Left renal pelvis (tissue), 4 donors: ENCODE results near the gene NPC2. TPM values are rescaled to one million over a fixed set of nuclear protein-coding genes. Genes with fewer than 3 reads are reported as not detected.

ENCODE experiments used
- DNase-seq, 4 donors: peaks; one replicate each; pipeline ENCODE4 v3.0.0-alpha.2; 2013; ENCODE audit warnings: low read depth in 4 of 4, low spot score in 3 of 4
- polyA plus RNA-seq, 4 donors: library from polyadenylated mRNA; unstranded; fragments of 120-200 nt; gene quantifications; one replicate each; pipeline ENCODE4 v1.2.1, GENCODE V29; 2013; ENCODE audit not compliant: insufficient read length in 4 of 4

Gene NPC2
- polyA plus RNA-seq, 4 donors = 228 to 346 (median 322) TPM

DNA sequence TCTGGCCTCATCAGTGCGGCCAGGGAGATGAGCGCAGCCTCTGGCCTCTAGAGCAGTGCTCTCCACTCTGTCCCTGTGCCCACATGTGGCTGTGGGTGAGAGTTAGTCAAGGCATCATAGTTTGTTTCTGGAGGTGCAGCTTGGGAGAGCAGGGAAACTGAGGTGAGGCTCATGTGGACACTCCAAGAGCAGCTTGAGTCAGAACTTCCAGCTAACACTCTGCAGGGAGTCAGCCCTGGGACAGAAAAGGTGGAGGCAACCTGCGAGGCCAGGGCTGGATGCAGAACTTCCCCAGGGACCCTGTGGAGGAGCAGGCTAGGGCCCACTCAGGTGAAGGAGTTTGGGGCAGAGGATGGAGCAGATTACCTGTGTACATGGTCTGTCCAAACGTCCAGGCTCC is 11.3 kb upstream of the NPC2 start:
- no peak for DNase-seq

DNA sequence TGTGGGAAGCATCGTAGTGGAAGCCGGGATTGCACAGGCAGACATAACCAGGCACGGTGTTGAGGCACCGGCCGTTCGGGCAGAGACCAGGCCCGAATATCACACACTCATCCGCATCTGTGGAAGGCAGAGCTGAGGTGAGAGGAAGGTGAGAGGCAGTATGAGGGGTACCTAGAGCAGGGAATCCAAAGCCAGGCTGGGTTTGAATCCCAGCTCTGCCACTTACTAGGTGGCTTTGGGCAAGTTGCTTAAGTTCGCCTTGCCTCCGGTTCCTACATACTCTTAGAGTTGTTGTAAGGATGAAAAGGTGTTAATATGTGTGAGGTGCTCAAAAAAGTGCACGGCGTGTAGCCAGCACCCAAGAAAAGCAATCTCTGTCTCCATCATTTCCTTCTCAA is 10.8 kb upstream of the NPC2 start:
- DNase-seq = no peak

DNA sequence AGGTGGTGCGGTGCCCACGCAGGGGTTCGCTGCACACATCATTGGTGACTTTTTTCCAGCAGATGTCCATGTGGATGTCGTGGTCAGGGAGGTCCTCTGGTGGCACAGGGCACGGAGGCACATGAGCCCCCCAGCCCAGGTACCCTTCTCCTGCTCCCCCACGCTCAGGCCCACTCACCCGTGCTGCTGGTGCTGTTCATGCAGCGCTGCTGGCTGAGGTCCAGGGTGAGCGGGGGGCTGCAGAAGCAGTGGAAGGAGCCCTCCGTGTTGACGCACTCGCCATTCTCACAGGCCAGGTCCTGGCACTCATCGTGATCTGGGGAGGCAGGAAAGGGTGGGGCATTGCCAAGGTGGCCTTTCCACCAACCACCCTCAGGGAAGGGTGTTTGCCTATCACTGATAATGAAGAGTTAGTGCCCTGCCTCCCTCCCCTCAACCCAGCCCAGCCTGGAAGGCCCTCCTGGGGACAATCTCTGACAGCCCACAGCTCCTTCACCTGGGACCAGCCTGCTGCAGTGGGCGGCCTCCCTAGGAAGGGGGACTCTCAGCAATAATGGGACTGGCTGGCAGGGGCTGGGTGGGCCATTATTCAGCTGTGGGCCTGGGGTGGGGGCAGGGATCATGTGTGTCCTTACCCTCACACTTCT is 10.3 kb upstream of the NPC2 start:
- no peak for DNase-seq

DNA sequence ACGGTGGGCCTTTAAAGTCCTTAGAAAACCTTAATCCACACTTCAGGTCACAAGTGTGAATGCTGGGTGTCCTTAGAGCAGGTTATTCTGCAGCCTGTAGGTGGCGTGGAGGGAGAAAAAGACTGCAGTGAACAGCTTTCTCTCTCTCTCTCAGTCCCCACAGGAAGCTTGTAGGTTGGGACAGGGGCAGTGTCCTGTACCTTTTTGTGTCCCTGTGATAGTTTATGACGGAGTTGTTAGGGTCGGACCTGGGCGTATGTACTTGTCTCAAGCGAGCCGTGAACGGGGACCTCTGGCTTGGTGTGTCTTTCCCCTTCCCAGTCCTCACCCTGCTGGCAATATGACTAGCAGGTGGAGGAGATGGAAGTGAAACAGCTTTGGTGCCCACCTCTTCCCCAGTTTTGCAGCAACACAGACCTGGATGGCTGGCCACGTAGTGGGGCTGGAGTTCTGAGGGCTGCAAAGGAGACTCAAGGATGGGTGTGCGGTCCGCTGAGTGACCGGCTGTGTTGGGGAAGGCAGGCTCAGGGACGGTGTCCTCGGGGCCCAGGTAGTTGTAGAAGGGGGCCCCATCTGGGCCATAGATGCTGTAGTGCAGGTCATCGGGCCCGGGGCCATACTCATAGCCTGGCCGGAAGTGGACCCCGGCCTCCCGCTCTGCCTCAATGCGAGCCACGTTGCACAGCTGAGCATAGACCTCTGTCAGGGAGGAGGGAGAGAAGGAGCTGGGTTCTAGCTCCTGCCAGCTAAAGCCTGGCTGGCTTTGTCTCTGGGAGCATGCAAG is 9.3 kb upstream of the NPC2 start:
- DNase-seq = no peak

DNA sequence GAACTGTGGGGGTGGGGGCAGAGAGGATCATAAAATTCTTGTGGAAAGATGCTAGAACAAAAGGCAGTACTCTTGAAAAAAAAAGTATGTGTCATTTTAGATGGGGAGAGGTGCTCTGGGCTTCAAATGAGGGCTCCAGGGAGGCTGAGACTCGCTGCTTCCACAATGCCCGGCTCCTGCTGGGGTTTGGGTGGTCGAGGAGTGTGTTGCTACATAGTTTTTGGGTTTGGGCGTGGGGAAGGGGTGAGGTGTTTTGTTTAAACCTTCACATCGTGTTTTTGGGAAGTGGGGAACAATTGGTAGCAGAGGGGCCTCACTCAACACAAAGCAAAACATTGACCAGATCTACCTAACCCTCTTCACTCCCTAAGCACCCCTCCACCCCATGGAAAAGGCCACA is 8.6 kb upstream of the NPC2 start:
- DNase-seq = no peak

DNA sequence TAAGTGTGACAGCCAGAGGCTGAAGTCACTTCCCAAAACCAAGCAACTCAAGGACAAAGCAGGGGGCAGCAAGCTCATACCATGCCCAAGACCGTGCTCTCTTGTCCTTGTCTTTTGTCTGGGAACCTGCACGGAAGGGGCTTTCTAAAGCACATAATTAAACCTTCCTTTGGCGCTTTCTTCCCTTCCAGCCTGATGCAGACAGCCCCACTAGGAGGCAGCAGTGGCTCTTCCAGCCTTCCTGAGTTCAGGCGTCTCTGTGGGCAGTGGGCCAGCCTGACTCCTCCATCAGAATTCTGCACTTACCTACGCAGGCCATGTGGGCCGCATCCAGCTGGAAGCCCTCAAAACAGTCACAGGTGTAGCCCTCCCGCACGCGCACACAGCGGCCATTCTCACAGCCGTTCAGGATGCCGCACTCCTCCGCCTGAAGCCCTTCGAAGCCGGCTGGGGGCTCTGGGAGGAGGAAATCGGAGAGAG is 8.1 kb upstream of the NPC2 start:
- peak; percentile 56 to 81 (median 70) for DNase-seq

DNA sequence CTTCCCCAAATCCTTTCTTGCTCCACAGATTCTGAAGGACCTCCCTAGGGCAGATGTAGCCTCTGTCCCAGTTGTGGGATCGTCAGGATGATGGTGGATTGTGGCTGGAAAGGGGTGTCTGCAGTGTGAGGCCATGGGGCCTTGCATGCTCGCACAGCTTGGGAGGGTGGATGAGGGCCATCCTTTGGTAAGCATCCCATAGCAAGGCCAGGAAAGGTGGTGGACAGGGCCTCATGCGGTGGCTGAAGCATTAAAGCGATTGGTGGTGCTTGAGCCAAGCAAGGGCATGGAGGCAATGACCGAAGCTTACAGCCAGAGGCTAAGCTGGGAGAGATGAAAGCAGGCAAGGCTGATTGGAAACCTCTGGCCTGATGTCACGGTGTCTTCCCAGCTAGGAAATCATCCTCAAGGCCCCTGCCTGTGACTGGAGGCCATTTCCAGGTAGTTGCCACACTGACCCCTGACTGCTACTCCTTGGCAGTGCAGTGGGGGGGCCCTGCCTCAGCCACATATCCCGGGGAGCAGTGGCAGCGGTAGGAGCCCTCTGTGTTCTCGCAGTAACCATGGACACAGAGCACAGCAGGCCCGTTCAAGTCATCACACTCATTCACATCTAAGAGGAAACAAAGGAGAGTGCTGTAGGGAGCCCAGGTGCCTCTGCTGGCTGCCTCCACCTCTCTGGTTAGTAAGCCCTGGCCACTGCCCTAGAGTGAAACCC is 7.5 kb upstream of the NPC2 start:
- DNase-seq = no peak

DNA sequence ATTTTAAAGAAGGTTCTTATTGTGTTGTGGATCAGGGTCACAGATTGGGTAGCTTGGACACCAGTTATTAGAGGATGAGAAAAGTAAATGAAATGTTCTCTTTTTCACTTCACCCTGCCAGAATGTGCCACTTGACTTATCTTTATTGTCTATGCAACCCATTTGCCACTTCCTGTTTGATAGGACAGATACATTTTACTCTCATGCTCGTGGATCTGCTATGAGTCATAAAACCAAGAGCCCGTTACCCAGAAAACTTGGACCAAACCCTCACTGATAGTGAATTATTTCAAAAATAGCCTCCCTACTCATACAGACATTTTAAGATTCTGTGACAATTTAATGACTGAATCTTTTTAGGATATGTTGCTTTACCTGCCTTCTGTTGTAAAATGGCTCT is 2.3 kb upstream of the NPC2 start:
- no peak for DNase-seq

DNA sequence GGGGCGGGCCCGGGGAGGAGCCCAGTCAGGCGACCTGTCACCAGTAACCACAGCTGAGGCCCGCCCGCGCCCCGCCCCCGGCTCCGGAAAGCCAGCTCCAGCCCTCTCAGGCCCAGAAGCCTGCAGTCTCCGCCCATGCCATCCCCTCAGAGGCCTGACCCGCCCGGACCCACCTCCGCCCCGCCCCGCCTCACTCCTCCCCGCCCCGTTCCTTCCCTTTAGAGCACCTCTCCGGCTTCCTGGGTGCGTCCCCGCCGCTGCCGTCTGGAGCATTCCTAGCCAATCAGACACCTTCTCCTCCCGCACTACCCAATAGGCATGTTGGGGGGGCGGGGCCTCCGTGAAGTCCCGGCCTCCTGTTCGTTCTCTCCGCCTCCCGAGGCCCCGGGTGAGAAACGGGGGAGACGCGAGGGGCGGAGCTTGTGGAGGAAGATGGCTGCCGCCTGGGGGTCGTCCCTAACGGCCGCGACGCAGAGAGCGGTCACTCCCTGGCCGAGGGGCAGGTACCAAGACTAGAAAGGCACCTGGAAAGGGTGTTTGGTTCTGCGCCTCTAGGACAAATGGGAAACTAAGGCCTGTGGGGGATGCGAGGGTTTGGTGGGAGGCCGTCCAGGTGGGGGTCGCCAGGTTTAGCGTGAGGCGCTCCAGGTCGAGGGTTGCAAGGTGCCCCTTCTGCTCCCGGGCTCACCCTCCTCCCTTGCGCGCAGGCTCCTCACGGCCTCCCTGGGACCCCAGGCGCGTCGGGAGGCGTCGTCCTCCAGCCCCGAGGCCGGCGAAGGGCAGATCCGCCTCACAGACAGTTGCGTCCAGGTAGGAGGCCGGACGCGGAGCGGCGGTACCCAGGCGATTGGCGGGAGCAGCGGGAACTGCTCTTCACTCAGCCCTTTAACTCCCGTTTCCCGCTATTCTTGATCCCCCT is 497 bp upstream of the NPC2 start, which contains the start of gene ISCA2:
TSS of gene ISCA2 (plus strand) at position 423 of the 919 bp plus-strand sequence. CDS start at position 433, 10 bp downstream.
- peak; percentile 94 to 97 (median 96) for DNase-seq

DNA sequence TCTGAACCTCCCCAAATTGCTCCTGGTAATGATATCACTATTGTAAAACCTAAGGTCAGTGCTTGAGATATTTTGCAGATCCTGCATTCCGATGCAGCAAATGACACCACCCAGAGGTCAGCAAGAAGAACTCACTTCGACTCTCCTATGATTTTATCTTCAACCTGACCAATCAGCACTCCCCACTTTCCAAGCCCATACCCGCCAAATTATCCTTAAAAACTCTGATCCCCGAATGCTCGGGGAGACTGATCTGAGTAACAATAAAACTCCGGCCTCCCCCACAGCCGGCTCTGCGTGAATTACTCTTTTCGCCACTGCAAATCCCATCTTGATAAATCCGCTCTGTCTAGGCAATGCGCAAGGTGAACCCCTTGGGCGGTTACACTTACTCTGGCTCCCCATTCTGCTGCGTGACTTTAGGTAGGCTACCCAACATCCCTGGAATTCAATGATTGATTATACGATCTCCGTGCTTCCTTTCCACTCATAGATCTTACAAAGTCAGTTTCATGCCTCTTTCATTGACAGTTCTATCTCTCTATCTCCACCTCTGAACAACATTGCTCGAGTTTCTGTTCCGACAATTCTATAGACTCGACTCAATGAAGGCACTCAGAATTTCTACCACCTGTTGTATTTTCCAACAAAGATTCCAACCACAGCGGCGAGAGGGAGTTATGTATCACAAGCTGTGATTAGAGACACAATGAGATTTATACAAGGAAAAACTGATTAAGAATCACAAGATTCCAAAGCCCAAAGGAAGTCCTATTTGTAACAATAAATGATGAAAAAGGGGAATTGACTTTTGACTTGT is 939 bp downstream of the NPC2 start:
- no peak for DNase-seq

DNA sequence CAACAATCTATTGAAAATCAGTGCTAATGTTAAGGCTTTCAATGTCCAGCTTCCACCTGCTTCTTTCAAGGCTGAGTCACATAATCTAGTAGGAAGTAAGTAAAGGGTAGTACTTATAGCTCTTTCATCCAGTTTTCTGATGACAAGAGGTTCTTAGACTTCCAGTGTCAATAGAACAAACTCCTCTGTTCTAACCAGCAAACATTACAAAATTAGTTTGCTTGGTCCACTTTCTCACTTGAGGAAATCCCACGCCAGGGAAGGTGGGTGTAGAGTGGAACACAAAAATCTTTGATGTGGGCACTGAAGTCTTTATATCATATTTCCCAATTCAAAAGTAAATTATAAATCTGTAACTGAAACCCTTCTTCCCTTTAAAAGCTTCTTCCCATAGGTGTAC is 2.6 kb downstream of the NPC2 start:
- no peak for DNase-seq

DNA sequence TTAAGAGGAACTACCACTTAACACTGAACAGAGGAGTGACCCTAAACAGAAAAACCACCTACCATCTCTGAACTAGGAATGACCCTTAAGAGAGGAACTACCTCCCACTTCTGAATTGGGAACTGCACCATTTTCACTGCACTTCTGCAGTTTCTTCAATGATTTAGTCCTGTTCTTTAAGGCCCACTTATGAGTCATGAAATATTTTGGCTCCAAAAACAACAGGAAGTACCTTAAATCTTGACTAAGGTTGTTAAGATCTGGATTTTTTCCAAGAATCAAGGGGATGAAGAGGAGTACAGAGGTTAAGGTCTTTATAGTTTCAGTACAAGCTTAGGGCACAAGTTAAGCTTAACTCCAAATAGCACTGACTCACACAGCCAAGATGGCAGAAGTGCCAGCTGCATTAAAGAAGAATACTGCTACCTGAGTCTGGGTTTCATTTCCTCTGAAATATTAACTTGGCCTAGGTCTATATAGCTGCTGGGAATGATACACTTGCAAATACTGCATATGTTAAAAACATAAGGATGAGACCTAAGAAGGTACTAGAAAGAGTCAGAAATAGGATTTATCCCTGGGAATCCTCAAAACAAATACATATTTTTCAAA is 4.2 kb downstream of the NPC2 start:
- DNase-seq = no peak

DNA sequence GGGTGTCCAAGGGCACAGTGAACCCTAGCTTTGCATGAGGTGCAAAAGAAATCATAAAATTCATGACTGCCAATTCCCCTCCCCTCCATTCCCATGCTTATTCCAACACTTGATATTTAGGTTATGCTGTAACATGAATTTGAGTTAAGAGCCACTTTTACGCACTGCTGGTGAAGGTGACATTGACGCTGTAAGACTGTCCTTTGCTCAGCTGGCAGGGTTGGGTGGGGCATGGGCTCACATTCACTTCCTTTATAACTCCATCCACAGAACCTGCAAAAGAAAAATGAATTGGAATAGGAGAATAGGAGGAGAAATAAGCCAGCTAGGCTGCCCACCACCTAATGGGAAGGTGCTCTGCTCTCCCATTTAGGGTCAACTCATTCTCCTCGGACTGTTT is 6.9 kb downstream of the NPC2 start:
- DNase-seq = no peak

DNA sequence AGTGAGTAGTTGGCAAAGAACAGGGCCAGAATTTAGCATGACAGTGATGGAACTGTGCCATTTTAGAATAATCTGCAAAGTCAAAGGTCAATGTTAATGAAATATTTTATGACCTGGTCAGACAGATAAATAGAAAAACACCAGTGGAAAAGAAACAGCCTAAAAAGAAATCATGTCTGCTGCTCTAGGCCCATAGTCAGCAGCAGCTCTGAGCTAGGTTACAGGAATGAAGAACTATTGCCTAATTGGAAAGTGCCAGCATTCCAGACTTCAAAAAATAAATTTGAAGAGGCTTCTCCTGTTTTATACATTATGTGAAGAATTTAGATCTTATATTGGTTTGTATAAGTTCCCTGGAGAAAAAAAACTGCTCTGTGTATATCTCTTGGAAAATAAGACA is 9.8 kb downstream of the NPC2 start:
- no peak for DNase-seq

DNA sequence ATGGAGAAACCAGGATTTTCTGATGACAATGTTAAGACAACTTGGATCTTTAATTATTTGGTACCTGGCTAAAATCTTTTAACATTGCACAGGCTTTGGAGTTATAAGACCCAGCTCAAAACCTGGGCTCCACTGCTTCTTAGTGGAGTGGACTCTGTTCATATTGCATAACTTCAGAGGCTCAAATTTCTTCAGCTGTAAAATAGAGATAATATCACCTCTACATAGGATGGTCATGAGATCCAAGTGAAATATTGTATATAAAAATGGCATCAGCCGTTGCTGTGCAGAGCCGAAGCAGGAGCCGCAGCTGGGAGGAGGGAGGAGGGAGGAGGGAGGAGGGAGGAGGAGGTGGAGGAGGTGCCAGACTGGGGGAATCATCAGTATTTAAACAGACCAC is 10.5 kb downstream of the NPC2 start:
- DNase-seq = no peak

DNA sequence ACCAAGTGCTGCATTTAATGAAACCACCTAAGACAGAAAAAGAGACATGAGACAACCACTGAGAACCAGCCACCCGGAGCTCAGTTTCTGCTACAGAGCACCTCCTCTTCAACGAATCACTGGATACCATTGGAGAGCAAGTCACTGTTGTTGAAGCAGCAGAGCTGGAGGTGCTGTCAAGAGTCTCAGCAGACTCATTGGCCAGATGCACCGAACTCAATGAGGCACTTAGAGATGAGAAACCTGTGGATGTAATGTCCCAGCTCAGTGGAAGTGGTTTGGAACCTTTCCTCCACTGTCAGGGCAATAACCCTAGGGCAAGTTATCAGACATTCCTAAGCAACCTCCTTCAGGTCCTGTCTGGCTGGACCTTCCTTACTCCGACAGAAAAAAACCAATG is 13.1 kb downstream of the NPC2 start:
- DNase-seq = no peak

DNA sequence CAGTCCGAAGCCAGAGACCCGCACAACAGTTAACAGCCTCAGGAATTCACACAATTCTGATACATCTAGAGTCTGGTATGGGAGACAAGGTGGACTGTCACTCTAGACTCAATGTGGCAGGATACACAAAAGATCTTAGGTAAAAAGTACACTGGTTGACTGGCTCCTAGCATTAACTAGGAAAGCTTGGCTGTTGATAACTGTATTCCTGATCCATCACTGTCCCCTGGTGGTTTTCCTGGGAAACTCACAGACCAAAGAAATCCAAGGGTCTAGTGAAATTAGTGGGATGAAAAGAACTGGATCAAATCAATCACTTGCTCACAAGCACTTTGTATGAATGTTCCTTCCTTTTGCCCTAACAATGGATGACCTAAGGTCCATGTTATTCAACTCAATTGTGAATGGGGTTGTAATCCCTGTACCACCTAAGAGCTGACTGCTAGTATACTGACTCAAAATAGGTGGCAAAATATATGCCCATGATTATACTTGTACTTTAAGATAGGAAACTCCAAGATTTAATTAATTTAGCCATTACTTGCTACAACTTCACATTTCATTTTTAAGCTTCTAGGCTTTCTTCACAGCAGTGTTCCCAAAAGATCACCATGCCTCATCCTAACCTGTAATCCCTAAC is 14.0 kb downstream of the NPC2 start:
- no peak for DNase-seq

DNA sequence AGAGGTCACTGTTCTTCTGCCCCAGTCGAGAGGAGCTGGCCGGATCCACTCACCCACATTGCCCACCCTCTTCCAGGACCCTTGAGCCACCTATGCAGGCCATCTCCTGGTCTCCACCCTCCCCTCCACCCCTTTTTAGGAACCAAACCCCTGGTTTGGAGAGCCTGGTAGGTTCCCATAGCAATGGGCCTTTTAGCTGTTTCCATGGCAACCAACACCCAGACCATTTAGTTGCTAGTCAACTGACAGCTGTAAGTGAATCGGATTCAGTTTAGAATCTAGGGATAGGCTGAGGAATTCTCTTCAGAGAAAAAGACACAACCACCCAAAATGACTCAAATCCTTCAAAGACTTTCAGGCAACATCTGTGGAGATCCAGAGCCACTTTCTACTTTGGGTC is 16.5 kb downstream of the NPC2 start:
- DNase-seq = no peak

DNA sequence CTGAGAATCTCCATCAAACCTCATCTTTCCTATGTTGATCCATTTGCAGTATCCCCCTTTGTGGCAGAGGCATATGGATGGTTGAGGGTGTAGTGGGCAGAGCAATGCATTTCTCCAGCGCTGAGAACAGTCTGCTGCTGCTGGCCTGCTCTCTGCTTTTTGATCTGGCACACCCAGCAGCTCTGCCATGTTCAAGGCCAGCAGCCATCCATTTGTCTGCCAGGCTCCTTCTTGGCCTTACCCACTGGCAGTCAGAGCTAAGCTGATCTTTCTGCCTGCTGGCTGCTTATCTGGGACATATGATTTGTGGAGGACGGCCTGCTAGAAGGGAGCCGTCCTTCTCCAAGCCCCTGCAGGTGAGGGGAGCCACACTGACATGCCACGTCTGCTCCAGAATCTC is 17.0 kb downstream of the NPC2 start:
- no peak for DNase-seq
